Dermis blood vessel endothelial cell (primary cell): Measurements from ENCODE around the gene COL3A1. TPM values are rescaled to one million over a fixed set of nuclear protein-coding genes. Genes with fewer than 3 reads are reported as not detected.

Source experiments
- DNase-seq: peaks from one replicate; pipeline ENCODE4 v3.0.0; 2010
- total RNA-seq: library from RNA; depleted of rRNA; stranded (reverse); fragments of >200 nt; gene quantifications from 2 replicates; pipeline ENCODE4 v1.2.3, GENCODE V29; 2014

The COL3A1 gene
- total RNA-seq, result 4.2 and 10.9 TPM in 2 replicates

DNA sequence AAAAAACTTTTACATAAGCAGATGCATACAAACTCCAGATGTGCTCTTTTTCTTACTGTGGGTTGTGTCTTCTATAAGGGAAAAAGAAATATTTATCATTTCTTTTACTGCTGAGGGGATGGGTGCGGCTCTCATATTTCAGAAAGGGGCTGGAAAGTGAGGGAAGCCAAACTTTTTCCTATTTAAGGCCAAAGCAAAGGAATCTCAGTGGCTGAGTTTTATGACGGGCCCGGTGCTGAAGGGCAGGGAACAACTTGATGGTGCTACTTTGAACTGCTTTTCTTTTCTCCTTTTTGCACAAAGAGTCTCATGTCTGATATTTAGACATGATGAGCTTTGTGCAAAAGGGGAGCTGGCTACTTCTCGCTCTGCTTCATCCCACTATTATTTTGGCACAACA is at the start of gene COL3A1:
COL3A1 (plus strand) TSS at position 210 of the 400 bp plus-strand sequence; CDS start at position 327, 117 bp downstream.
- no peak for DNase-seq

DNA sequence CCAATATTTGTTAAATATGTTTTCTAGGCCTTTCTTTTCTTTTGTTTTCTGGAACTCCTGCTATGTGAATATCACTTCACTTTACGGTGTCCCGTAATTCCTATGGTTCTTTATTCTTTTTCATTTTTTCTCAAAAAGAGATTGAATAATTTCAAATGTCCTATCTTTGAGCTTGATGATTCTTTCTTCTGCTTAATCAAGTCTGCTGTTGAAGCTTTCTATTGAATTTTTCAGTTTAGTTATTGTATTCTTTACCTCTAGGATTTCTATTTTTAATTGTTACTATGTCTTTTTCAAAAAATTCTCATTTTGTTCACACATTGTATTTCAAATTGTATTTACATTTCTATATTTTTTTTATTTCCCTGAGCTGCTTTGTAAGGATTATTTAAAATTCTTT is 45.5 kb upstream of the COL3A1 start:
- no peak for DNase-seq

DNA sequence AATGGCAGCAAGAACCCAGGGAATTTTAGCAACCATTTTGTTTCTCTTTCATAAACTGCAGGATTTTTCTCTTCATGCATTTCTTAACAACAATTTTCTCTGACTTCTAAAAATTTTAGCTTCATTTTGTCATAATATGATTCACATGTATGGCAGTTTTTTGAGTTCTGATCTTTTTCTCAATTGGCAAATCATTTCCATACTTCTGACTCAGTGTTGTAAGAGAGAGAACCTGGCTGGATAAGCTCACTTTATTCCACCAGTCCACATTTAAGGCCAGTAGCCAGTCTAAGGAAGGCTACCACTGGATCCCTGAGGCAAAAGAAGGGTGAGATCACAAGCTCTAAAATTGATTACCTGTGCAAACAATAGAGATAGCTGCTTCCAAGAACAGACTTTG is 42.8 kb upstream of the COL3A1 start:
- no peak for DNase-seq

DNA sequence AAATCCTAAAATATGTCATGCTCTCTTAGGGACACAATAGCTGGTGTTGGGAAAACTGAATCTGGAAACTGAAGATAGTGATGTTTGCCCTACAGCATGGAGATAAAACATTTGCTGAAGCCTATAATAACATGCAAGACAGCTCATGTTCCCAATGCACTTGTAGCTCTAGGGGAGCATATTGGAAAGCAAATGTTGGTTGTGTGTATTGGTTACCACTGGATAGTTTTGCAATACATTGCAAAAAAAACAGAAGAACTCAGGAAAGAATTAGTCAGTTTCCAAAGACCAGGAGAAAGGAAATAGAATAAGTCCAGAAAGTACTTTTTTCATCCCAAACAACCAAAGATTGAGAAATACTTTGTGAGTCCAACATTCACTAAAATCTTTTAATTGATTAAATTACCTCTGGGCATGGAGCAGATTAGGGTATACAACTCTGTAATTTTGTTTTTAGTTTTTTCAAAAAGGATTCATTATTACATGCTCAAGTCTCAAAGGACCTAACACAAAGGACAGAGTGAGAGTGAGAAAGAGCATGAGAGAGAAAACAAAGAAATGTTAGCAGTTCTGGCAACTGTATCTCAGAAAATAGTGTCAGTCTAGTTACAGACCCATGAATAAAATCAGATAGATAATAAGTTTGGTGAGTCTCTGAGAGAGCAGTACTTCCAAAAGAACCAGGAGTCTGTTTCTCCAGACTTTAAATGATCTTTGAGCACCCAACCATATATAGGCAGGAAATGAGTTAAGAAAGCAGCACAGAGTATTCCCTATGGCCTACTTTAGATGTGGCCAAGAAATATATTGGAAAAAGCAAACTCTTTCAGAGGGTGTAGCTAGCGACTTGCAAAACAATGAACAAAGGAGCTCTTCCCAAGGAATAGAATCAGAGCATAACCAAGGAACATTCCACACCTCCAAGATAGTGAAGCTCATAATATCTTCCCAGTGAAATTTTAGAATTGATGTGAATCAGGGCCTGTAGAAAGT is 36.6 kb upstream of the COL3A1 start:
- DNase-seq, result peak; percentile 36

DNA sequence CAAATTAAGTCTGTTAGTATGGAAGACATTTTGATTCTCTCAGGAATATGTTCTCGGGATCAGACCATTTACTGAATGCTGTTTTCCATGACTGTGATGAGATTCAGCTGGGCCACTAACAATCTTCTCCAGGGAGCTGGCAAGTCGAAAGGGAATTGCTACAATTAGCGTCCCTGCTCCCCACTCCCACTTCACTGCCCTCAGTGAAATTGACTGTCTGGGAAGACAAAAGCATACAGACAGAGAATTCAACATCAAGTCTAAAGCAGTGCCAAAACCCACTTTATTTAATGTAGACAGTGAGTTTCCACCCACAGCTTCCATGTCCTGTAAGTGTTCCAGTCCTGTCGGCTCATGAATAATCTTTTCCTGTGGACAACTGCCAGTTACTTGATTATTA is 34.0 kb upstream of the COL3A1 start:
- DNase-seq, result peak; percentile 66

DNA sequence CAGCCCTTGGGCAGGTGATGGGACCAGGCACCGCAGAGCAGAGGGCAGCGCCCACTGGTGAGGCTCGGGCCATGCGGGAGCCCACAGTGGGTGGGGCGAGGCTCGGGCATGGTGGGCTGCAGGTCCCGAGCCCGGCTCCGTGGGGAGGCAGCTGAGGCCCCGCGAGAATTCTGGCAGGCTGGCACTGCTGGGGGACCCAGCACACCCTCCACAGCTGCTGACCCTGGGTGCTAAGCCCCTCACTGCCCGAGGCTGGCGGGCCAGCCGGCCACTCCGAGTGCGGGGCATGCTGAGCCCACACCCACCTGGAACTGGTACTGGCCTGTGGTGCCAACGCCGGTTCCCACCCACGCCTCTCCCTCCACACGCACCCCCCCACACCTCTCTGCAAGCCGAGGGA is 29.7 kb upstream of the COL3A1 start:
- DNase-seq, result no peak

DNA sequence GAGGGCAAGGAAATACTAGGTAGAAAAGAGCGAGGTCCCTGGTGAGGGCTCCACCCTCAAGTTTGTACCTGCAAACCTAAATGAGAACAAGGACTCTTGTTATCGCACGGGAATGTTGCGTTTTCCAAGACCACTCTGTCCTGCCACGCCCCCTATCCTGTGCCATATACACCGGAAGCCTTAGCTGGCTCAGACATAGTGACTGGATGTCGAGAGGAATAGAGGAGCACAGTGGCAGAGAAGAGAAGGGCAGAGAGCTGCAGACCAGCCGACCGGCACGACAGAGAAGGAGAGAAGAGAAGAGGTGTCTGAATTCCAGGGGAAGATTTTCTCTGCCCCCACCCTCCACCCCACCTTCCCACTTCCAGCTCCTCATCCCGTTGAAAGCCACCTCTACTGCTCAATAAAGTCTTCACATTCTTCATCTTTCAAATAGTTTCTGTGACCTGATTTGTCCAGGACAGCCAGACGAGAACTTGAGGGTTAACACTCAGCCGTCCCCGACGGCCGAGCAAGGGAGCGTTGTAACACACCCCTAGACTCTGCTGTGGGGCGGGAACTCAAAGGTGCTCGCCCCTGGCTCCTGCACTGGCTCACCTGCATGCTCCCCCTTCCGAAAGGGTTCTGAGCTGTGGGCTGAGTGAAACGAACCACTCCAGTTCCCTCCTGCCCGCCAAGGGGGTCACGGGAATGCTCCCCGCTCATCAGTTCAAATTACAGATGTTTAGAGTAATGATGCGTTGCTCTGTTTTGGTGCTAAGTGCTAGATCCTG is 24.9 kb upstream of the COL3A1 start:
- DNase-seq, result no peak

DNA sequence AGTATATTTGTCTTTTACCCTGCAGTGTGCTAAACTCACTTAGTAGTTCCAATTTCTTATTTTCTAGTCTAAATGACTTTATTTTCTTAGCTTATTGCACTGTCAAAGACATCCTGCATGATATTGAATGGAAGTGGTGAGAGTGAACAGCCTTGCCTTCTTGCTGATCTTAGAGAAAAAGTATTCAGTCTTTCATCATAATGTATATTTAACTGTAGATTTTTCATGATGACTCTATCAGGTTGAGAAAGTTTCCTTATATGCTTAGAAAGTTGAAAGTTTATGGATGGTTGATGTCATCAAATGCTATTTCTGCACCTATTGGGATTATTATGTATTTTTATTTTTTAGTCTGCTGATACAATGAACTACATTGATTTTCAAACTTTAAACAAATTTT is 21.3 kb upstream of the COL3A1 start:
- no peak for DNase-seq

DNA sequence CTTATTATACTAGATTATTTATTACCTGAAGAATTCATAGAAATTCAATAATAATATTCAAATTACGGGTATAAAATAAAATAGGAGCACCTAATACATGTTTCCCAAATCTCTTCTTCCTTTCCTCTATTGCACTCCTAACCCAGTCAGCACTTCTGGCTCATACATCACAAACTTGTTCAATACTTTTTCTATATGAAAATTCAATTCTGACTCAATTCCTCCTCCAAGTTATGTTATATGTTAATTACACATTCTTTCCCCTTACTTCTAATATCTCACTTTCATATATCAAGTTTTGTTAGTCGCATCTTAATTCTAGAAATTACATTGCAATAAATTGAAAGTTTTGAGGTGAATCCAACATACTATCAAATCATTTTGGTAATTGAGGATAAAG is 17.9 kb upstream of the COL3A1 start:
- no peak for DNase-seq

DNA sequence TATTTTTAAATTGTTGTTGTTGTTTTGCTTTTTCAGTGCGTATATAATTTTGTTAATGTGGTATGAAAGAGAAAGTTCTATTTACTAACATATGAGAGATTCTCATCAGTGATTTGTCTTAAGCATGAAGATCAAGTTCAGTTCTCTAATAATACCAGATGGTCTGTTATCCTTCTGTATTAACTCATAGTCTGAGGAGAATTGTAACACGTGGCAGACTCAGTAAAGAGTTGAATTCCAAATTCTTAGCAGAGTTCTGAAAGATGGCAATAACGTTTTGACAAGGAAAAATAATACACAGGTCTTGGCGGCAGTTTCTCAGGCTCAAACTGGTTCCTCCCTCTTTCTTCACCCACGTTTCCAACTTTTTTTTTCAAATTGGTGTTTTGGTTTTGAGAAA is 17.2 kb upstream of the COL3A1 start:
- DNase-seq, result no peak

DNA sequence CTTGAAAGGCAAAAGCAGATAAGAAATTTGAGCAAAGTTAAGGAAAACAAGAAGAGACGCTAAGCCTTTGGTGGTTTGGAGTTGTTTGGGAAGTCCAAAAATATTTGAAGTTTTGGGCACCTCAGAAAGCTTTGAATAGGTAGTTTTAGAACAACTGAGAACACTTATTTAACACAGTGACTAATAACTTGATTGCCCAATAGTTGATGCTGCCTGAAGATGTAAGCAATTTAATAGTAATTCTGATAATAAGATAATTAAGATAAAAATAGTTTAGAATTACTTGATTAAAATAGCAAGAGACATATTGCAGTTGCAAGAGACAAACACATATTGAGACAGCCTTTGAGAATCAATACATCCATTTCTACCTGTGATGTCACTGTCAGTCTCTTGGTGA is 16.5 kb upstream of the COL3A1 start:
- DNase-seq, result no peak

DNA sequence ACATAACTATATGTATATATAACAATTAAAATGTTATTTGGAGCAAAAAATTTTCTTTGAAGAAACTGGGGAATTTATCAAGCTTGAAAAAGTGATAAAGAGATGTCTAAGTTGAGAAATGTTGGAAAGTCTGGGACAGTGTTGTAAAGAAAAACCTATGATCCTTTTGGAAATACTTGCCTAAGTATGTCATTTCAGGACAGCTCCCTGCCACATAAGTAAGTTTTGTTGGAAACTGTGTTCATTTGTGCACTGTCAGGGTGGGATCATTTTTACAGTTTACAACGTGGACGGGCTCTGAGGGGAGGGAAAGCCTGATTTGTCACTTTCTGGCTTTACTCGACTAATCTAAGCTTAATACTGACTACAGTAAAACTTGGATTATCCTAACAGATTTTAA is 10.4 kb upstream of the COL3A1 start:
- no peak for DNase-seq

DNA sequence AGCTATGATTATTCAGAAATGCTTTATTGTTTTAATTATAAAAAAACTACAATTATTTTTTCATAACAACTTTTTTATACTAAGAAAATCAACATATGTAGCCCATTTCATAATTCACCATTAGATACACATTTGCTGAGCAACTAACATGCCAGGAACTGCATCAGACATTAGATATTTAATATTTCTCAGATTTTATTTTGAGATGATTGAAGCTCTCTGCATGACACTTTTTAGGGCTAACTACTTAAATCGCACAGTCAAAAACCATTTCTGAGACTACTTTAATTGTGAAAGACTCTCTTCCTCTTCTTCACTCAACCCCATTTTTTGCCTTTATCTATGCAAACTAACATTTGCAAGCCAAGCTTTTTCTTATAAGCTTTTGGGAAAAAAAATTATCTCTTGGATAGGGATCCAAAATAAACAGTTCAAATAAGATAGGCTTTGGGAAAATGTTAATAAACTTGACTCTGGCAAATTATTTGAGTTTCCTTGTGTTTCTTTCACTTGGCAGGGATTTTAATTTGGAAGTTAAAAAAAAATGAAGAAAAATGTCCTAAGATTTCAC is 9.1 kb upstream of the COL3A1 start:
- no peak for DNase-seq

DNA sequence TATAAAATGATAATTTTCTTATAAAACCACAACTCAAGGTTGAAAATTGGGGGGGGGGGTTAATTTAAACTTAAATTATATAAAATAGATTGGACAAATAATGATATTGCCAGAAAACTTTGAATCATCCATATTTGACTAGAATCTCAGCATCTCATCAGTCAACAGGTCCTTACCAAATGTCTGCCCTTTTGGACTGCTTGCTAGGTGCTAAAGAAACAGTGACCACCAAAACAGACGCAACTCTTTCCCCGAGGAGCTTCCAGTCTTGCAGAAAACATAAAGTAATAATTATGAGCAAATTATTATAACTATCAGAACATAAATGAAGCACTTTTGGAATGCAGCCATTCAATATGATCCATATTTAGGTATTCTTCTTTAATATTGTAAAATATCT is 8.6 kb upstream of the COL3A1 start:
- DNase-seq, result no peak

DNA sequence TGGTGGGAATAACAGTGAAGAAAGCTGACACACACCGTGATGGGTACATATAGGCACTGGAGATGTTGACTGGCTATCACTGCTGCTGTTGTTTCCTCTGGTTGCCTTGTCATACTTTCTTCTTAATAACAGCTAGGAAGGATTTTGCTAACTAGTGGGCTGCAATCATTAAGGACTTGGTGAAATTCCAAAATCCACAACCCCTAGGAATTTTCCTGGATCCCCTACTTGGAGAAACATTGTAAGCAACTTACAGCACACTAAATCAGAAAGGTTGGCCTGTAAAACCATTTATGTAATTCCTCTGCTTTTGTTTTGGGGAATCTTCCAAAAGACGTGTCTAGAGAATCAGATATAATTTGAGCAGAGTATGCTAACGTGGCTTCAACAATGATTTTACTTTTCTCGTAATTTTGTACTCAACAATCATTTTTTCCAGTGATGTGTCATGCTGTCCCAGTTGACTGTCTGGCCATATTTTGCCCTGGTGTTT is 8.0 kb upstream of the COL3A1 start:
- DNase-seq, result no peak

DNA sequence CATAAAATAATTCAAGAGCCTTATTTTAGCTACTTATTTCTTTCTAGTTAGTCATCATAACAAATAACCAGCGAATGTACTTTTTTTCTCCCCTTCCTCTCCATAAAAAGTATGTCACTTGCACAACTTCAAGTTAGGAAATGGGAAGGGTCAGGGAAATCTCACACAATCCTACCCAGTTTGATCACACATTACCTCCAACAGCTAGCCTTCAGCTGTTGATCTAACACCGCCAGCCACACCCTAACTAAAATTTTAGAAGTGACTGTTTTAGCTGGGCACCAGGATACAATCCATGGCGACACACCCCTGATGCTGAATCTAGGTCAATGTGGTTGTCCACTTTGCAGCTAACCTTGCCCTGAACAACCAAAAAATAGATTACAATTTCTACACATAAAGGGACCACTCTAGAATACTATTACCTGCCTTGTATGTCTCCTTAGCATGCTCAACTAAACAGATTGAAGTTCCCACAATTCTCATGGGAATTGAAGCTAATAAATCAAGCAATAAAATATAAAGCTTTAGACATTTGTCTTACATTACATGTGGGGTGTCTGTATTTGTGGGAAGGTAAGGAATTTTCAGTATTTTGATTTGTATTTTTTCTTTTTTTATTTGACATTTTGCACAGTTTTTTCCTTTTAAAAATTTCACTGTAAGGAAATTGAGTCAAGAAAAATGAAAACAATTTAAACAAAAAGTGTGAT is 7.3 kb upstream of the COL3A1 start:
- no peak for DNase-seq

DNA sequence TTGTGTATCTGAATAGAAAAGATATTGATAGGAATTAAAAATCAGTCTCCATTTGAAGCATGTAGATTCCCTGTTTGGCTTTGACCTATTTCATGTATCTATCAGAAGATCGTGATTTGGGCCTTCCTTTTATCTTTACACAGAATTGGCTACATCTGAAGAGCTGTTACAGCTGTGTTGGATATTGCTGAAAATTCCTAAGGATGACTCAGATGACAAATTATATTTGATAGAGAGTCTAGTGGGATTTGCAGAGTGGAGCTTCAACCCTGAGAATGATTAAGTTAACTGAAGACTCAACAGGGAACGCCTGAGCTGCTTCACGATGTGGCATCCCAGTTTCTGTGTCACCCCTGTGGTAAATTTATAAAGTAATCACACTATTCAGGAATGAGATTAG is 4.9 kb upstream of the COL3A1 start:
- no peak for DNase-seq

DNA sequence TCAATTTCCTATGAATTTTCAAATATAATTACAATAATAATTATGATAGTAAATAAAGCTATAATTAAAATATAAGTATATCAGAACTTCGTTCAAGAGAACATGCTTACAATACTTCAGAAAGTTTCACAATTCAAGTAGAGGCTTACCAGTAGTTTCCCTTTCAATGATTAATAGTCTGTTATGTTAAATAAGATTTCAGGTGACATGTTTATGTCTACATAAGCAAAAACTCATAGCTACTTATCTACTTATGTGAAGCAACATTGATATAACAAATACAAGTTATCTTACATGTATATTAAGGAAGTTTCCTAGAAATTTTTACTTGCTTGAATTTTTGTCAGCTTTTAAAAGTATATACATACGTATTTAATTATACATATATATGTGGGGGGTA is 4.5 kb upstream of the COL3A1 start:
- no peak for DNase-seq

DNA sequence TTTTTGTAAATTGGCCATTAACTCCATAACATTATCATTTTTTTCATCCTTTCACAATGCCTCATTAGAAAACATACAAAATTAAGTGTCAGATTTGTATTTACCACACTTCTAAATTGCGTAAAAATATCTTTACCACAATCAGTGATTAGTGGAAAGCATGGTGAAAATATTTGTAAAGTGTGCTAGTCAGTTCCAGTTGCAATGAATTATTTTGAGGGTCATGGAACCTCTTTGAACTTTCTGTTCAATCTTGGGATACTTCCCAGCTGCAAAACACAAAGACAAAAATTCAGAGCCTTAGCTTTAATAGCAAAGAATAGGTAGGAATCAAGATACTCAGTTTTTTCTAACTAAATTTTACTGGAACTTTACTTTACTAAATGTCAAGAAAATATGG is 4.0 kb upstream of the COL3A1 start:
- DNase-seq, result no peak

DNA sequence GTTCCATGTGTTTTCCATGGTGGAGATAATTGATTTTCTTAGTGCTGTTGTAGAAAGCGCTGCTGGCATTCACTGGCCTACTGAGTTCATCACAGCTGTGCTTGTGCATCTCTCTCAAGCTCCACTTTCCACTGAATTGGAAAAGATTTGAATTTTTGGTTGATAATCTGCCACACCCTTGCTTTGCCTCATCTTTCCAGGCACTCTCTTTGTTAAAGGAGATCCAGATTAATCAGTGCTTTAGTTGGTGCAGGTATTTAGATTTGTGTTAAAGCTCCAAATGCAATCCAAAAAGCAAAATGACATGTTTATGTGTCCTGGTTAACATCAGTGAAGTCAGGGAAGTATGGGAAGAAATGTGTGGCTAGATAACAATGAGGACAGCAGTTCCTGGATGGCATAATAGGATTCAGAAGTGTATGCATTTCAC is 2.7 kb upstream of the COL3A1 start:
- DNase-seq, result no peak

DNA sequence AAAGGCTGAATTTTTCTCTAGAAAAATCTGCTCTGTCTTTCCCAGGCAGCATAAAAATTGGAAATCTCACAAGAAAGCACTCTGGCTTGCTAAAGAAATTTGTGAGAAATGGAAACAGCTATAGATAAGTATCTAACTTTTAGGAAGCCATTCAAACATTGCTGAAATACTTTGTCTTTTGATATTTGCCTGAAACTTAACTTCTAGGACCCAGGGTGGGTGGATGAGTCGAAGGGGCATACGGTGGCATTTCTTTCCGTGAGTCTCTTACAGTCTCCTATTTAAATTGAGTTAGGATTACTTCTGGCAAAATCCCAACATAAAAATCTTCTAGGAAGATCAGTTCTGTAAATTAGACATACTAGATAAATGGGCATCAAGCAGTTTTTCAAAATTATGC is 532 bp upstream of the COL3A1 start:
- DNase-seq, result no peak

DNA sequence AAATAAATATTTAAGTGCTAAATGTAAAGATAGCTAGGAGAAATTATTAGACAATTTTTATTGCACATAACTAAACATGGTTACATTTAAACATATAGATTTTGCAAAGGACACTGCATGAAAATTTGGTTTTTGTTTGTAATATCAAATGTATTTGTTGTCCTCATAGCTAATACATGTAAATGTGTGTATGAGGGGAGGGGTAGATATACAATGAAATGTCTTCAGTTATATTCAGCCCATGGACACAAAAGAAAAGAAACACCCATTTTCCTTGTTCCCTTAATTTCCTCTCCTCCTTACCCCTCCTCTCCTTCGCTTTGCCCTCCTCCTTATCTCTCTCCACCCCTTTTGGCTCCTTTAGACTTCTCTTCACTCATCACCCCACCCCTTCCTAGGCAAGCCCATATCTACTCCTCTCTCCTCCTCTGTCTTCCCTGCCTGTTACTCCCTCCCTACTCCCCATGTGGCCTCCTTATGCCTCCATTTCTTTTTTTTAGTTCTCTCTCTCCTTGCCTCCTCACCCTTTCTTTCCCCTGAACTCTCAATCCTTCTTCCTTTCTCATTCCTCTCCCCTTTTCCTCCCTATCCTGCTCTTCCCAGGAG is 1.4 kb downstream of the COL3A1 start:
- DNase-seq, result no peak
